K562 (cell line): ENCODE results near the gene ATP4B. TPM values are rescaled to one million over a fixed set of nuclear protein-coding genes. Genes with fewer than 3 reads are reported as not detected.

ENCODE experiments used
- ATAC-seq: fragments of 200-7000 bp; cut with Tn5 transposase; 3 replicates; pipeline ENCODE4 v1.9.1; 2020; ENCODE audit warnings: moderate library complexity
- BruUV-seq: library from RNA; stranded (reverse); fragments of 400-500 nt; replicated peaks from 2 replicates; lab custom pipeline; 2021; lab: Mats Ljungman, UMichigan
- CTCF ChIA-PET: fragments of 300-600 bp; formaldehyde crosslinking; extraction: SDS; loops from one replicate; lab custom pipeline; 2021; ENCODE audit warnings: low intra/inter-chr PET ratio; lab: Yijun Ruan, JAX
- POLR2A ChIA-PET: fragments of 300-600, 350-650 bp; sonication (Branson Sonifier 250); formaldehyde crosslinking; extraction: SDS; loops from one replicate; lab custom pipeline; 2021; ENCODE audit warnings: antibody characterized with exemption, inconsistent platforms; lab: Yijun Ruan, JAX
- DNase-seq, 4 experiments: peaks; one replicate each; pipeline versions ENCODE4 v3.0.0 to v3.0.0-alpha.2; 2011 to 2018; ENCODE audit warnings: low spot score in 3 of 4, mixed read lengths in 3 of 4; ENCODE audit errors: extremely low read depth in 1 of 4
- FAIRE-seq: peaks from 2 replicates; lab custom pipeline; 2011; peaks lifted over from hg19 to GRCh38; lab: Jason Lieb, UNC
- H2AFZ ChIP-seq: 2 replicates; pipeline ENCODE4 v1.6.0; 2011; ENCODE audit warnings: low read depth, low read length, control low read depth, inconsistent platforms
- H3K27ac ChIP-seq: fragments of 200-600 bp; 3 replicates; pipeline ENCODE4 v1.8.0; 2011; ENCODE audit warnings: low read depth, mild to moderate bottlenecking, control low read depth, inconsistent platforms, low read length, moderate library complexity, mixed read lengths; ENCODE audit errors: extremely low read depth
- H3K27me3 ChIP-seq, 2 experiments: fragments of 300-600 bp in 1 of 2; 2 replicates in 1 of 2; 3 replicates in 1 of 2; pipeline versions ENCODE4 v1.6.0 to v1.8.0; 2011; ENCODE audit warnings: inconsistent platforms in 2 of 2, low read length in 2 of 2, mild to moderate bottlenecking in 1 of 2, mixed read lengths in 1 of 2, moderate library complexity in 1 of 2; ENCODE audit not compliant: control insufficient read depth in 2 of 2, insufficient read depth in 2 of 2
- H3K36me3 ChIP-seq: fragments of 300-600 bp; 3 replicates; pipeline ENCODE4 v1.8.0; 2011; ENCODE audit warnings: mild to moderate bottlenecking, low read length, inconsistent platforms; ENCODE audit not compliant: control insufficient read depth, insufficient read depth
- H3K4me1 ChIP-seq, 2 experiments: fragments of 200-600 bp in 1 of 2; replicated peaks in 1 of 2; 2 replicates in 1 of 2; 3 replicates in 1 of 2; pipeline versions ENCODE4 v1.5.1 to v1.8.0; 2011; ENCODE audit warnings: inconsistent platforms in 2 of 2, low read length in 2 of 2, mild to moderate bottlenecking in 1 of 2, mixed read lengths in 1 of 2, moderate library complexity in 1 of 2; ENCODE audit not compliant: control insufficient read depth in 2 of 2, insufficient read depth in 2 of 2
- H3K4me2 ChIP-seq: 2 replicates; pipeline ENCODE4 v1.6.1; 2011; ENCODE audit warnings: low read length, control low read depth, inconsistent platforms, mixed read lengths; ENCODE audit not compliant: insufficient read depth
- H3K4me3 ChIP-seq: fragments of 200-600 bp; sonication (generic), shearing (Covaris generic); 2 replicates; pipeline ENCODE4 v1.5.1; 2016; ENCODE audit warnings: control low read depth, inconsistent platforms
- H3K79me2 ChIP-seq: fragments of 200-600 bp; 3 replicates; pipeline ENCODE4 v1.8.0; 2011; ENCODE audit warnings: low read length, inconsistent platforms; ENCODE audit not compliant: control insufficient read depth, insufficient read depth
- H3K9ac ChIP-seq, 2 experiments: 2 replicates each; pipeline versions ENCODE4 v1.6.0 to v1.6.1; 2011; ENCODE audit warnings: low read depth in 2 of 2, low read length in 2 of 2, control low read depth in 1 of 2, inconsistent platforms in 1 of 2, mild to moderate bottlenecking in 1 of 2, mixed read lengths in 1 of 2; ENCODE audit not compliant: insufficient read depth in 1 of 2
- H3K9me1 ChIP-seq: one replicate; pipeline ENCODE4 v1.6.0; 2011; ENCODE audit warnings: inconsistent platforms, mild to moderate bottlenecking, low read length, moderate library complexity; ENCODE audit not compliant: control insufficient read depth, insufficient read depth
- H3K9me3 ChIP-seq: replicated peaks from 2 replicates; pipeline ENCODE4 v1.5.1; 2011; ENCODE audit warnings: low read depth, low read length, inconsistent platforms; ENCODE audit not compliant: control insufficient read depth, insufficient read depth
- H4K20me1 ChIP-seq: replicated peaks from 2 replicates; pipeline ENCODE4 v1.6.1; 2011; ENCODE audit warnings: low read length, inconsistent platforms, mixed read lengths; ENCODE audit not compliant: control insufficient read depth, insufficient read depth
- BCL6 ChIP-seq: fragments of 250-450 bp; sonication (Bioruptor Pico); IDR thresholded peaks from 2 replicates; pipeline ENCODE4 v1.4.0; 2020
- CBX1 ChIP-seq: sonication (generic); IDR thresholded peaks from 2 replicates; pipeline ENCODE4 v1.6.1; 2016; ENCODE audit warnings: antibody characterized with exemption, low read depth, mild to moderate bottlenecking
- CEBPB ChIP-seq: fragments of 450-650 bp; IDR thresholded peaks from 2 replicates; pipeline ENCODE4 v1.6.1; 2016; ENCODE audit warnings: missing genetic modification characterization, missing compliant biosample characterization
- HDAC3 ChIP-seq: fragments of 450-650 bp; IDR thresholded peaks from 2 replicates; pipeline ENCODE4 v1.6.1; 2018; ENCODE audit warnings: borderline replicate concordance, mild to moderate bottlenecking, moderate library complexity; ENCODE audit not compliant: partially characterized antibody
- HOMEZ ChIP-seq: fragments of 250-450 bp; sonication (Bioruptor Pico); IDR thresholded peaks from 2 replicates; pipeline ENCODE4 v1.4.0; 2020; ENCODE audit warnings: mild to moderate bottlenecking, moderate library complexity
- MEF2D ChIP-seq: conservative IDR thresholded peaks from 2 replicates; pipeline ENCODE4 v1.6.1; 2016; ENCODE audit warnings: low read depth, missing genetic modification characterization, missing compliant biosample characterization
- MTF1 ChIP-seq: fragments of 250-450 bp; sonication (Bioruptor Pico); IDR thresholded peaks from 2 replicates; pipeline ENCODE4 v1.9.0; 2021; ENCODE audit warnings: moderate library complexity, mild to moderate bottlenecking, inconsistent platforms, borderline replicate concordance
- RBM17 ChIP-seq: fragments of 200-400 bp; formaldehyde crosslinking; IDR thresholded peaks from 2 replicates; pipeline ENCODE4 v1.6.1; 2017; ENCODE audit warnings: low read depth, mild to moderate bottlenecking, low read length, borderline replicate concordance
- TRIM25 ChIP-seq: fragments of 450-650 bp; IDR thresholded peaks from 2 replicates; pipeline ENCODE4 v1.7.0; 2016; ENCODE audit warnings: borderline replicate concordance
- ZNF146 ChIP-seq: IDR thresholded peaks from one replicate; pipeline ENCODE4 v1.6.1; 2018; ENCODE audit warnings: missing compliant biosample characterization; ENCODE audit not compliant: unreplicated experiment
- WGBS: fragments of 100-300 bp; shearing (Covaris generic); methylation state at CpG from one replicate; pipeline ENCODE4 v1.1.6; 2016; ENCODE audit warnings: low coverage, mixed read lengths; ENCODE audit not compliant: insufficient coverage; ENCODE audit errors: missing lambda C conversion rate; 5-methylcytosine and 5-hydroxymethylcytosine counted together
- in situ Hi-C: fragments of 300-500 bp; cut with MboI; formaldehyde crosslinking; loops from 4 replicates; pipeline ENCODE4 v1.15.0; 2018; ENCODE audit warnings: inconsistent platforms, mixed read lengths
- intact Hi-C: fragments of 100-400 bp; cut with micrococcal nuclease; formaldehyde crosslinking; loops from 2 replicates; pipeline ENCODE4 v1.14.2; 2022
- polyA plus RNA-seq, 8 experiments: library from polyadenylated mRNA; depleted of rRNA in 4 of 8; stranded (reverse) in 5 of 8; unstranded in 3 of 8; fragments of >200 nt; fragmentation: Nextera tagmentation in 2 of 8; fragmentation: Illumina TruSeq in 1 of 8; extraction: Ambion mirVana in 2 of 8; extraction: Trizol in 1 of 8; gene quantifications; 2 replicates each; pipeline versions ENCODE4 v1.2.1 to v1.2.3, GENCODE V29; 2011 to 2014; ENCODE audit warnings: inconsistent platforms in 1 of 8, missing spikeins in 1 of 8
- total RNA-seq, 7 experiments: library from RNA; depleted of rRNA in 6 of 7; stranded (reverse); fragments of >200 nt in 6 of 7; fragmentation: Illumina TruSeq in 2 of 7; extraction: Trizol in 2 of 7; gene quantifications; 2 replicates each; pipeline versions ENCODE4 v1.2.1 to v1.2.3, GENCODE V29; 2011 to 2021; ENCODE audit warnings: low replicate concordance in 1 of 7
- TF ChIP-seq, protein P1 (sequence below), 2 experiments: IDR thresholded peaks; 2 replicates each; pipeline ENCODE4 v1.6.1; 2012; ENCODE audit warnings: improper control_type of control experiment in 2 of 2, low read depth in 2 of 2, low read length in 2 of 2, borderline replicate concordance in 1 of 2

Gene ATP4B
- total and polyA plus RNA-seq, 9 of the 15 experiments (the other 6 are each of a cell fraction or from before 2014, with no cell fraction given), result not detected

GRCh38 chr13:113670541-113670940, 12.5 kb upstream of the ATP4B start (continued):
- no peak for TF ChIP-seq CBX1
- TF ChIP-seq, protein P1, sequence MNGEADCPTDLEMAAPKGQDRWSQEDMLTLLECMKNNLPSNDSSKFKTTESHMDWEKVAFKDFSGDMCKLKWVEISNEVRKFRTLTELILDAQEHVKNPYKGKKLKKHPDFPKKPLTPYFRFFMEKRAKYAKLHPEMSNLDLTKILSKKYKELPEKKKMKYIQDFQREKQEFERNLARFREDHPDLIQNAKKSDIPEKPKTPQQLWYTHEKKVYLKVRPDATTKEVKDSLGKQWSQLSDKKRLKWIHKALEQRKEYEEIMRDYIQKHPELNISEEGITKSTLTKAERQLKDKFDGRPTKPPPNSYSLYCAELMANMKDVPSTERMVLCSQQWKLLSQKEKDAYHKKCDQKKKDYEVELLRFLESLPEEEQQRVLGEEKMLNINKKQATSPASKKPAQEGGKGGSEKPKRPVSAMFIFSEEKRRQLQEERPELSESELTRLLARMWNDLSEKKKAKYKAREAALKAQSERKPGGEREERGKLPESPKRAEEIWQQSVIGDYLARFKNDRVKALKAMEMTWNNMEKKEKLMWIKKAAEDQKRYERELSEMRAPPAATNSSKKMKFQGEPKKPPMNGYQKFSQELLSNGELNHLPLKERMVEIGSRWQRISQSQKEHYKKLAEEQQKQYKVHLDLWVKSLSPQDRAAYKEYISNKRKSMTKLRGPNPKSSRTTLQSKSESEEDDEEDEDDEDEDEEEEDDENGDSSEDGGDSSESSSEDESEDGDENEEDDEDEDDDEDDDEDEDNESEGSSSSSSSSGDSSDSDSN (IDR thresholded peaks at IDR 0.05; ENCODE audit: borderline replicate concordance in 1 of 2, low read depth in 2 of 2, low read length in 2 of 2), result no peak

- 3% methylated on average over 10 of the region's 21 CpGs for WGBS
- Histone ChIP-seq H4K20me1 (no peaks in the 10 kb centered on the region), H3K4me3 (no peak overlapping the region), H3K27ac (no peak overlapping the region), H3K9me3 (no peaks in the 10 kb centered on the region), H3K9ac (no peak overlapping the region), H2AFZ (no peak overlapping the region), H3K4me2 (no peak overlapping the region), H3K79me2 (no peaks in the 10 kb centered on the region), H3K9me1 (no peaks in the 10 kb centered on the region), H3K27me3 (peaks cover 21 to 48% of the 10 kb centered on the region in 2 experiments; a peak in 3 of 5 replicates), H3K4me1 (peaks cover 0 to 18% of the 10 kb centered on the region in 2 experiments; a peak in 2 of 5 replicates), H3K36me3 (no peaks in the 10 kb centered on the region)
- DNase-seq (no peak), ATAC-seq (peak; percentile 37; the same call in 2 of the 3 replicates), FAIRE-seq (no peak)
- no TSS peak for BruUV-seq
- intact Hi-C loops, result no loop called here
- in situ Hi-C loops, result loop anchor here (5.0 to 10.0 kb wide), 2 partner anchors 55 to 72 kb away; no protein-coding TSS in a partner anchor
- POLR2A ChIA-PET, result no interaction called here
- CTCF ChIA-PET, result no interaction called here
- TF ChIP-seq TRIM25 (no peak), ZNF146 (CRISPR knock-in tag) (no peak), MTF1 (no peak), CEBPB (no peak), HDAC3 (no peak), HOMEZ (no peak), BCL6 (CRISPR knock-in tag) (no peak), RBM17 (no peak), MEF2D (tag) (no peak)
These were observed 11.8 kb upstream of the ATP4B start for GRCh38 chr13:113669755-113670341.
